Measurements from ENCODE around the gene SUSD3. TPM values are rescaled to one million over a fixed set of nuclear protein-coding genes. Genes with fewer than 3 reads are reported as not detected.

The SUSD3 gene
- total RNA-seq, 1 experiment from 2014 or later = 9.0 TPM

DNA sequence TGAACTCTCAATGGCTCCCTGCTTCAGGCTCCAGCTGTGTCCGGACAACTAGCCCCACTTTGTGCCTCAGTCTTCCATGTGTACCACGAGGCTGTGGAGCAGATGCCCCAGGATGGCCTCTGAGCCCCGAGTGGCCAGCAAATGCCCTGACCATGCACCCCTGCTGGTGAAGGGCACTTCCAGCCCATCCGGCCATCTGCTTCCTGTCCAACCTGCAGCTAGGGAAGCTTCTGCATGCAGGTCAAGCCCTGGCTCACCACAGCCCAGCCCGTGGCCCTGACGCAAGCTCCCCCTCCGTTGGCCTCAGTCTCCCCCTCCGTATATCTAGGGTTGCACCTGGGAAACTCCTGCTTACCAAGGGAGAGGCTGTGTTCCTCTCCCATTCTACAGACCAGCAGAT, 70.8 kb downstream of the SUSD3 start:
- H3K4me1 ChIP-seq (ENCODE audit: insufficient read depth, low read length) = no peaks in the 10 kb centered on the region; the same call in 1 of the 2 replicates
- Mint-ChIP-seq H3K27me3 (ENCODE audit: low read depth) (no peaks in the 10 kb centered on the region; the same call in 1 of the 2 replicates), H3K9me3 (no peaks in the 10 kb centered on the region), H3K36me3 (ENCODE audit: insufficient read depth in 1 of 3, low read depth in 3 of 3) (peaks cover 4 to 11% (median 9%) of the 10 kb centered on the region in 3 experiments; a peak in 4 of 7 replicates), H3K4me1 (peaks cover 20 to 41% of the 10 kb centered on the region in 2 experiments), H3K4me3 (no peak overlapping the region), H3K27ac (no peak overlapping the region)
- no peaks in the 10 kb centered on the region for H3K27me3 ChIP-seq (ENCODE audit: insufficient read depth, low read length)
- no peak overlapping the region for H2AFZ ChIP-seq (ENCODE audit: low read length)
- H3K23ac ChIP-seq (ENCODE audit: insufficient read length, low read depth, low read length) = no peak overlapping the region
- H3T11ph ChIP-seq (ENCODE audit: low read length) = no peak overlapping the region
- H3K56ac ChIP-seq (ENCODE audit: insufficient read length, low read depth, low read length) = no peak overlapping the region
- no peak overlapping the region for H2BK5ac ChIP-seq (ENCODE audit: insufficient read length, low read length)
- H3K4me2 ChIP-seq (ENCODE audit: insufficient read depth, insufficient read length, low read length) = no peak overlapping the region
- no peak overlapping the region for H4K5ac ChIP-seq (ENCODE audit: insufficient read length, low read depth, low read length)
- no CpG with 5 or more reads among the region's 8 CpGs for WGBS (ENCODE audit: extremely low coverage, insufficient read length, low lambda C conversion rate)
- H3K79me1 ChIP-seq (ENCODE audit: insufficient read depth, low read depth, low read length, poor library complexity, severe bottlenecking) = no peaks in the 10 kb centered on the region
- TF ChIP-seq, protein P1, sequence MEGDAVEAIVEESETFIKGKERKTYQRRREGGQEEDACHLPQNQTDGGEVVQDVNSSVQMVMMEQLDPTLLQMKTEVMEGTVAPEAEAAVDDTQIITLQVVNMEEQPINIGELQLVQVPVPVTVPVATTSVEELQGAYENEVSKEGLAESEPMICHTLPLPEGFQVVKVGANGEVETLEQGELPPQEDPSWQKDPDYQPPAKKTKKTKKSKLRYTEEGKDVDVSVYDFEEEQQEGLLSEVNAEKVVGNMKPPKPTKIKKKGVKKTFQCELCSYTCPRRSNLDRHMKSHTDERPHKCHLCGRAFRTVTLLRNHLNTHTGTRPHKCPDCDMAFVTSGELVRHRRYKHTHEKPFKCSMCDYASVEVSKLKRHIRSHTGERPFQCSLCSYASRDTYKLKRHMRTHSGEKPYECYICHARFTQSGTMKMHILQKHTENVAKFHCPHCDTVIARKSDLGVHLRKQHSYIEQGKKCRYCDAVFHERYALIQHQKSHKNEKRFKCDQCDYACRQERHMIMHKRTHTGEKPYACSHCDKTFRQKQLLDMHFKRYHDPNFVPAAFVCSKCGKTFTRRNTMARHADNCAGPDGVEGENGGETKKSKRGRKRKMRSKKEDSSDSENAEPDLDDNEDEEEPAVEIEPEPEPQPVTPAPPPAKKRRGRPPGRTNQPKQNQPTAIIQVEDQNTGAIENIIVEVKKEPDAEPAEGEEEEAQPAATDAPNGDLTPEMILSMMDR (conservative IDR thresholded peaks at IDR 0.05) = no peak
- H4K91ac ChIP-seq (ENCODE audit: insufficient read length, low read depth, low read length) = no peak overlapping the region
- no peak overlapping the region for H2BK15ac ChIP-seq (ENCODE audit: low read depth, low read length)
- no peak overlapping the region for H4K8ac ChIP-seq (replicated peaks; ENCODE audit: insufficient read length, low read depth, low read length)
- no peak overlapping the region for H3K27ac ChIP-seq (ENCODE audit: insufficient read length, low read depth, low read length)
- no peaks in the 10 kb centered on the region for H4K20me1 ChIP-seq (ENCODE audit: control insufficient read depth, insufficient read depth, insufficient read length)
- no peak overlapping the region for H3K18ac ChIP-seq (ENCODE audit: insufficient read length, low read depth, low read length)
- H2BK20ac ChIP-seq (ENCODE audit: low read depth, low read length, poor library complexity, severe bottlenecking) = no peak overlapping the region
- H2AK5ac ChIP-seq (ENCODE audit: insufficient read length, low read length) = no peak overlapping the region
- H3K9ac ChIP-seq (ENCODE audit: extremely low read depth, insufficient read length, low read length) = no peak overlapping the region
- no peak overlapping the region for H2BK120ac ChIP-seq (ENCODE audit: low read depth, low read length, poor library complexity, severe bottlenecking)
- no peak overlapping the region for H3K4ac ChIP-seq (ENCODE audit: low read depth, low read length)
- H3K9me3 ChIP-seq (ENCODE audit: control insufficient read depth, low read depth, low read length) = no peaks in the 10 kb centered on the region
- H3K14ac ChIP-seq (ENCODE audit: insufficient read depth, low read length) = no peak overlapping the region
- no peaks in the 10 kb centered on the region for H3K79me2 ChIP-seq (ENCODE audit: insufficient read depth, low read length)
- DNase-seq = peak; percentile 10
- no peak overlapping the region for H2BK12ac ChIP-seq (ENCODE audit: insufficient read length, low read depth, low read length)
- H3K23me2 ChIP-seq (ENCODE audit: insufficient read length, low read depth, low read length, poor library complexity, severe bottlenecking) = no peaks in the 10 kb centered on the region

Data from H9 (cell line).